GM12864 (cell line): ENCODE data around the gene PCLO.

ENCODE experiments used
- DNase-seq: peaks from one replicate; pipeline ENCODE4 v3.0.0-alpha.2; 2011; ENCODE audit warnings: low read depth
- H3K4me3 ChIP-seq: 2 replicates; pipeline ENCODE4 v1.5.1; 2011; ENCODE audit warnings: mild to moderate bottlenecking, low read depth, low read length, control low read depth
- TF ChIP-seq, protein P1 (sequence below): IDR thresholded peaks from 2 replicates; pipeline ENCODE4 v1.5.1; 2011; ENCODE audit warnings: low read depth, mild to moderate bottlenecking, moderate library complexity, low read length, control low read depth, inconsistent platforms; ENCODE audit errors: missing control alignments

The PCLO gene

DNA sequence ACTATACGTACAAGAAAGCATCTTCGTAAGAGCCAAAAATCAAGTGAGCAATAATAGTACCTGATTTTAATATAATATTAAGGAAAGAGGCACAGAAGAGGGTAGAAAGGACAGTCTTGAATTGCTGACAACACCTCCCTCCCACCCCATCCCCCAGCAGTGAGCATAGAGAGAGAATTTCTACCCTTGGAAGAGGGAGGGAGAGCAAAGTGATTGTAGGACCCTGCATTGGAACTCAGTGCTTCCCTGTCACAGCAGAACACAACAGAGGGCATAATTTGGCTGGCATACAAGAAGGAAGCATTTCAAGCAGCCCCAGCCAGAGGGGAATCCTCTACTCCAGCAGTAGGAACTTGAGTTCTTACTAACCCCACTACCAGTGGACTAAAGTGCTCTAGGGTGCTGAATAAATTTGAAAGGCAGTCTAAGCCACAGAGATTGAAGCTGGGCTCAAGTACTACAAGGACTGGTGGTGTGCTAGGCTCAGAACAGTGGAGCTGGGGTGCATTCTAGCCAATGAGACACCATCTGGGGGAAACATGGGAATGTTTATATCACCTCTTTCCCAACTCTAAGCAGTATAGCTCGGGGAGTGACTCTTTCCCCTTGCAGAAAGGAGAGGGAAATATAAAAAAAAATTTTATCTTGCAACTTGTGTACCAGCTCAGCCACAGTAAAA, 44.2 kb downstream of the PCLO start:
- TF ChIP-seq, protein P1, sequence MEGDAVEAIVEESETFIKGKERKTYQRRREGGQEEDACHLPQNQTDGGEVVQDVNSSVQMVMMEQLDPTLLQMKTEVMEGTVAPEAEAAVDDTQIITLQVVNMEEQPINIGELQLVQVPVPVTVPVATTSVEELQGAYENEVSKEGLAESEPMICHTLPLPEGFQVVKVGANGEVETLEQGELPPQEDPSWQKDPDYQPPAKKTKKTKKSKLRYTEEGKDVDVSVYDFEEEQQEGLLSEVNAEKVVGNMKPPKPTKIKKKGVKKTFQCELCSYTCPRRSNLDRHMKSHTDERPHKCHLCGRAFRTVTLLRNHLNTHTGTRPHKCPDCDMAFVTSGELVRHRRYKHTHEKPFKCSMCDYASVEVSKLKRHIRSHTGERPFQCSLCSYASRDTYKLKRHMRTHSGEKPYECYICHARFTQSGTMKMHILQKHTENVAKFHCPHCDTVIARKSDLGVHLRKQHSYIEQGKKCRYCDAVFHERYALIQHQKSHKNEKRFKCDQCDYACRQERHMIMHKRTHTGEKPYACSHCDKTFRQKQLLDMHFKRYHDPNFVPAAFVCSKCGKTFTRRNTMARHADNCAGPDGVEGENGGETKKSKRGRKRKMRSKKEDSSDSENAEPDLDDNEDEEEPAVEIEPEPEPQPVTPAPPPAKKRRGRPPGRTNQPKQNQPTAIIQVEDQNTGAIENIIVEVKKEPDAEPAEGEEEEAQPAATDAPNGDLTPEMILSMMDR = no peak
- H3K4me3 ChIP-seq = no peak overlapping the region
- no peak for DNase-seq

DNA sequence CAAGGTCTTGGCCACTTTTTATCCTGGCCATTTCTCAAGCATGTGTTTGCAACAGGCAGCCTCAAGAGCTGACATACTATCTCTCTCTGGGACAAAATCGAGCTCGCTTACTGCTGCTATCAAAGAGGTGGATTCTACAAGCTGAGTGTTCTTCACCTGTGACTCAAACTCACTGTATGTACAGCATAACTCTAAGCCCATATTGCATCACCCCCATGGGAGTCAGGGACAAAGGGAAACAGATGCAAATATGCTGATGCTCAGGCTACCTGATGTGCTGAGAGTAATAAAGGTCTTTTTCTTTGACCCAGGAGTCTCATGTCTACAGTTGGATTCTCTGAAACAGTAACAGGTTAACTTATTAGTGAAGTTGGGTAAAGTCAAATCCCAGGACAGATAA, 45.2 kb downstream of the PCLO start:
- no peak overlapping the region for H3K4me3 ChIP-seq
- TF ChIP-seq, protein P1 = no peak
- no peak for DNase-seq

DNA sequence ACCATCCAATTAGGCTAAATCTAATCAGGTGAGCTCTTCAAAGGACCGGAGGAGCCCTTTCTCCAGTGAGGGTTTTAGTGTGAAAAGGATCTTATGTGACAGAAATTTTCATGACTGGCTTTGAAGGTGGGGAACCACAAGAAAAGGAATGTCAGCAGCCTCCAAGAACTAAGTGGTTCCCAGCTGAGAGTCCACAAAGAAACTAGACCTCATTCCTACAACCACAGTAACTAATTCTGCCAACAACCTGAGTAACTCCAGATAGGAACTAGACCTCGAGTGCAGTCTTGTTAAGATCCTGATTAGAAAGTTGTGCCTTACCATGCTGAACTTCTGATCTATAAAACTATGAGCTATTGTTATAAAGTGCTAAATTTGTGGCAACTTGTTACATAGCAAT, 51.3 kb downstream of the PCLO start:
- TF ChIP-seq, protein P1 = no peak
- DNase-seq = no peak
- H3K4me3 ChIP-seq = no peak overlapping the region

DNA sequence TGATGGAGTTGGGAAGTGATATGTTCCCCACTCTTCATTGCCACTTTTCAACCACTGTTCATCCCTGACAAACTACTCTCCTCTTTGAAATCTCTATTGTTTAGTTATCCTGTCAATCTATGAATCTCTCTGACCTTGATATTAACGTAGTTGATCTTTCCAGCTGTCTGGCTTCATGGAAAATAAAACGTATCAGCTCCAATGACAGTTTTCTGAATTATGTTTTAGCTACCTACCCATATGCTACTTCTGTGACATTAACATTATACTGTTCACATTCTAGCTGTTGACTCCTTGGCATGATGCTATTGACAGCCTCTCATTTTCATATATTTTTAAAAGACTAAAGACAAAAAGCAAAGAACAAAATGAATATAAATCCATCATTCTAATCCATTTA, 53.3 kb downstream of the PCLO start:
- no peak overlapping the region for H3K4me3 ChIP-seq
- TF ChIP-seq, protein P1 = no peak
- no peak for DNase-seq

DNA sequence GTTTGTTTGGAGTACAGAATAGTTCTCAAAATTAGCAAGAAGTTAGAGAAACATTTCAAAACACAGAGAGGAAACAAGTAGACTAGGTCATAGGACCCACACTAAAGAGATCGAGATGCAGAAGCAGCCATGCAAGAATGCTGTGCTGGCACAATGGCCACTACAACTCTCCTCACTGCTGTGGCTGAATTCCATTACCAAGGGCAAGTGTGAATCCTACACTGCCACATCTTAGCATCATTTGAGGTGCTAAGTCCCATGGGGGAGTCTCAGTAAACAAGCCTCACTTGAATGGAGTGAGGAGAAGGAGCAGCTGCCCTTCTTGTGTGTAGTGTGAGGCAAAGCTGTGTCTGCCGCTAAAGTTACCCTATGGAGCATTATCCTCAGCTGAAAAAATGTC, 56.7 kb downstream of the PCLO start:
- no peak for DNase-seq
- TF ChIP-seq, protein P1 = no peak
- no peak overlapping the region for H3K4me3 ChIP-seq

DNA sequence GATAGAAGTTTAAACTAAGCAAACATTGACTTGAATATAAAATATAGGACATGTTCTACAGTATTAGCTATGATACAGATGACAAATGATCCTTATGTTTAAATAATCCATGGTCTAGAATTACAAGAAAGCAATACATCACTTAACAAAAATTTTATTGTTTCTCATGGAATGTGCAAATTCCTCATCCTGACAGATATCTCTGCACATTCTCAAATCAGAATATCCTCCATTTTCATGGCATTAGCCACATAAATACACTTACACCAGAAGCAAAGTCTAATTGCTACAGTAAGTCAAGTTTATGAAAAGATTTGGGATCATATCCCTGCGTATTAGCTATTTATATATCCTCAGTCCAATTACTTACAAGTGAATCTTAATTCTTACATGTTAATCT, 57.6 kb downstream of the PCLO start:
- DNase-seq = no peak
- H3K4me3 ChIP-seq = no peak overlapping the region
- TF ChIP-seq, protein P1 = no peak

DNA sequence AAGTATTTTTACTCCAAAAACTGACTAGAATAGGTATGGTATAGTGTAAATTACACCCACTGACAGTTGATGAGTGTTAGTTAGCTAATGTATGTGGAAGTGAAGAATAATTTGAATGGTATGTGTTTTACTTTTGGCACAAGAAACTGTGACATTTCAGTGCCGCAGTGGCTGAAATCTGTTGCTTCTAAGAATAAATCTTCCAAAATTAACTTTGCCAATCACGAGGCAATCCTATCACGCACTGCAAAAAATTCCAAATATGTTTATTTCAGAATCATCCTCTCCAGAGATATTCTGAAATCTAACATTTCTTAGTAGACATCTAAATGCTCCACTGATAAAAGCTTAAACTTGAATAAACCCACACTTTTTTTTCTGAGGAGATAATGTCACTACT, 61.2 kb downstream of the PCLO start:
- no peak overlapping the region for H3K4me3 ChIP-seq
- TF ChIP-seq, protein P1 = no peak
- DNase-seq = no peak
